Measurements from ENCODE around the gene P2RX5. TPM values are rescaled to one million over a fixed set of nuclear protein-coding genes. Genes with fewer than 3 reads are reported as not detected.
"Not testable (repeated sequence)": the region's sequence is repeated elsewhere in the genome, so short reads cannot be mapped to it uniquely, and the experiment has no call there.

P2RX5 gene
- total RNA-seq (2014; rRNA removed; shearing (Covaris generic)): 28.7 and 28.9 TPM in 2 replicates
- 46.6 and 64.0 TPM in 2 replicates for polyA plus RNA-seq (2014; cell fraction: nucleus; rRNA removed)

GRCh38 chr17:3695723-3696411, at the start of gene P2RX5:
Gene P2RX5 (minus strand): TSS chr17:3696155. CDS start chr17:3696005, 150 bp downstream.
- DNase-seq (ENCODE audit: extremely low read depth, low read depth): no peak

- DNase-seq (ENCODE audit: extremely low read depth, low read depth): no peak
These were observed 49.1 kb upstream of the P2RX5 start for GRCh38 chr17:3745071-3745470.

GRCh38 chr17:3744014-3744413, 48.1 kb upstream of the P2RX5 start:
- DNase-seq (ENCODE audit: extremely low read depth, low read depth): no peak

- no peak for DNase-seq (ENCODE audit: extremely low read depth, low read depth)
These were observed 44.7 kb upstream of the P2RX5 start for GRCh38 chr17:3740611-3741073.

GRCh38 chr17:3739422-3740124, 43.6 kb upstream of the P2RX5 start:
- DNase-seq (ENCODE audit: extremely low read depth, low read depth): no peak

GRCh38 chr17:3738562-3739295, 42.8 kb upstream of the P2RX5 start:
- no peak for DNase-seq (ENCODE audit: extremely low read depth, low read depth)

- DNase-seq (ENCODE audit: extremely low read depth, low read depth): peak; percentile 39
These were observed 39.6 kb upstream of the P2RX5 start for GRCh38 chr17:3735515-3735914.

- not testable (repeated sequence) for DNase-seq (ENCODE audit: extremely low read depth, low read depth)
These were observed 38.9 kb upstream of the P2RX5 start for GRCh38 chr17:3734911-3735276.

- peak; percentile 32 for DNase-seq (ENCODE audit: extremely low read depth, low read depth)
These were observed 36.3 kb upstream of the P2RX5 start for GRCh38 chr17:3732210-3732621.

- no peak for DNase-seq (ENCODE audit: extremely low read depth, low read depth)
These were observed 35.0 kb upstream of the P2RX5 start for GRCh38 chr17:3730881-3731429.

- DNase-seq (ENCODE audit: extremely low read depth, low read depth): no peak
These were observed 33.9 kb upstream of the P2RX5 start for GRCh38 chr17:3729881-3730280.

GRCh38 chr17:3728099-3728498, 32.1 kb upstream of the P2RX5 start:
- DNase-seq (ENCODE audit: extremely low read depth, low read depth): not testable (repeated sequence)

- no peak for DNase-seq (ENCODE audit: extremely low read depth, low read depth)
These were observed 31.1 kb upstream of the P2RX5 start for GRCh38 chr17:3727041-3727440.

- no peak for DNase-seq (ENCODE audit: extremely low read depth, low read depth)
These were observed 28.6 kb upstream of the P2RX5 start for GRCh38 chr17:3724378-3725077.

GRCh38 chr17:3723556-3724377, 27.8 kb upstream of the P2RX5 start, which contains the start of gene HASPIN:
Gene HASPIN (plus strand): TSS chr17:3723903. CDS start chr17:3723936, 33 bp downstream.
- peak; percentile 90 for DNase-seq (ENCODE audit: extremely low read depth, low read depth)

GRCh38 chr17:3723188-3723555, 27.2 kb upstream of the P2RX5 start:
- DNase-seq (ENCODE audit: extremely low read depth, low read depth): no peak

- no peak for DNase-seq (ENCODE audit: extremely low read depth, low read depth)
These were observed 26.8 kb upstream of the P2RX5 start for GRCh38 chr17:3722716-3723115.

GRCh38 chr17:3719265-3719664, 23.3 kb upstream of the P2RX5 start:
- DNase-seq (ENCODE audit: extremely low read depth, low read depth): no peak

- DNase-seq (ENCODE audit: extremely low read depth, low read depth): no peak
These were observed 22.2 kb upstream of the P2RX5 start for GRCh38 chr17:3718201-3718600.
